IPS-18a (cell line): ENCODE data around the gene WDR82.

Source experiments
- H3K27ac ChIP-seq: one replicate; pipeline ENCODE4 v1.5.1; 2013; ENCODE audit warnings: low read length
- H3K27me3 ChIP-seq: one replicate; pipeline ENCODE4 v1.6.1; 2013; ENCODE audit warnings: mild to moderate bottlenecking, low read length; ENCODE audit not compliant: control insufficient read depth, insufficient read depth
- H3K36me3 ChIP-seq: one replicate; pipeline ENCODE4 v1.6.1; 2013; ENCODE audit warnings: low read depth, low read length; ENCODE audit not compliant: control insufficient read depth
- H3K4me1 ChIP-seq: one replicate; pipeline ENCODE4 v1.6.1; 2013; ENCODE audit warnings: low read depth, low read length; ENCODE audit not compliant: control insufficient read depth
- H3K4me3 ChIP-seq: one replicate; pipeline ENCODE4 v1.5.1; 2013; ENCODE audit warnings: low read length
- H3K9ac ChIP-seq: one replicate; pipeline ENCODE4 v1.6.1; 2013; ENCODE audit warnings: mild to moderate bottlenecking, low read length, moderate library complexity
- H3K9me3 ChIP-seq: one replicate; pipeline ENCODE4 v1.6.1; 2013; ENCODE audit warnings: low read depth, low read length; ENCODE audit not compliant: control insufficient read depth

Gene WDR82

DNA sequence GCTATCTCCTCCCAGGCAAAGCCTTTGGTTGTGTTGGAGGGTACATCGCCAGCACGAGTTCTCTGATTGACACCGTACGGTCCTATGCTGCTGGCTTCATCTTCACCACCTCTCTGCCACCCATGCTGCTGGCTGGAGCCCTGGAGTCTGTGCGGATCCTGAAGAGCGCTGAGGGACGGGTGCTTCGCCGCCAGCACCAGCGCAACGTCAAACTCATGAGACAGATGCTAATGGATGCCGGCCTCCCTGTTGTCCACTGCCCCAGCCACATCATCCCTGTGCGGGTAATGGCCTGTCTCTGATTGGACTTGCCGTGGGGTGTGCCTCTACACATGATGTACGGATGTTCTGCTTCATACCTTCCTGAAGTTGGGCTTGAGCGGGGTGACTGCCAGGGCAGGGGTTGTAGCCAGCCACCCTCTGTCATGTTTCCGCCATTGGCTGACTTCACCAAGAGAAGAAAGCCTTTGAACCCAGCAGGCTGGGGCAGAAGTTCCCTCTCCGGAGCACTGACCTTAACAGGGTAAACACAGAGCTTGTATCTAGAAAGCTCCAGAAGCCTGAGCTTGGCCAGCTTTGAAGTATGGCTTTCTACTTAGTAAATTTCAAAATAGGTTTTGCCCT lies 67.1 kb downstream of the WDR82 start:
- Histone ChIP-seq H3K9ac (no peak overlapping the region), H3K4me1 (no peaks in the 10 kb centered on the region), H3K27me3 (no peaks in the 10 kb centered on the region), H3K9me3 (no peaks in the 10 kb centered on the region), H3K27ac (no peak overlapping the region), H3K4me3 (no peak overlapping the region), H3K36me3 (peaks cover 79% of the 10 kb centered on the region)

DNA sequence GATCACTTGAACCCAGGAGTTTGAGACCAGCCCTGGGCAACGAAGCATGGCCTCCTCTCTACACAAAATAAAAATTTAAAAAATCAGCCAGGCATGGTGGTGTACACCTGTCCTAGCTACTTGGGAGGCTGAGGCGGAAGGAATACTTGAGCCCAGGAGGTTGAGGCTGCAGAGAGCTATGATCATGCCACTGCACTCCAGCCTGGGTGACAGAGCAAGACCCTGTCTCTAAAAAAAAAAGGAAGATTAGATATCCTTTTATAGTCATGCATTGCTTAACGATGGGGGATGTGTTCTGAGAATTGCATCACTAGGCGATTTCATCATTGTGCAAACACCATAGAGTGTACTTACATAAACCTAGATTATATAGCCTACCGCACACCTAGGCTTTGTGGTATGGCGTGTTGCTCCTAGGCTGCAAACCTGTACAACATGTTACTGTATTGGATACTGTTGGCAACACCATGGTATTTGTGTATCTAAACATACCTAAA lies 67.9 kb downstream of the WDR82 start:
- no peak overlapping the region for H3K9ac ChIP-seq
- H3K4me1 ChIP-seq: no peaks in the 10 kb centered on the region
- H3K27me3 ChIP-seq: no peaks in the 10 kb centered on the region
- H3K9me3 ChIP-seq: no peaks in the 10 kb centered on the region
- no peak overlapping the region for H3K4me3 ChIP-seq
- H3K36me3 ChIP-seq: peaks cover 86% of the 10 kb centered on the region
- H3K27ac ChIP-seq: no peak overlapping the region

DNA sequence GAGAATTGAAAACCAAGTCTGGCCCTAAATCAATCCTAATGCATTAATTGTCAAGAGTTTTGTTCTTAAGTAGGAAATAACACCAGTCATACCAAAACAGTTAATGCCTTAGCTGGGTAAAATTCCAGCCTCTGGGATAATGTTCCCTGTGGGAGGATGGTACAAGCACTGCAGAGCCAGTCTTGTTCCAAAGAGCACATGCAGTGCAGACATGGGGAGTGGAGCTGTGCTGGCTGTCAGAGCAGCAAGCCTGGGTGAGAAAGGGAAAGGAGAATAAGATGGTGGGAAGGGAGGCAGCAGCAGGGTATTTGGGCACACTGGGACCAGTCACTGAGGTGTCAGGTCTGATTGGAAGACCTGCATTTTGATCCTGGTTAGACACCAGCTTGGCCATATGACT lies 68.4 kb downstream of the WDR82 start:
- no peak overlapping the region for H3K9ac ChIP-seq
- H3K36me3 ChIP-seq: peaks cover 90% of the 10 kb centered on the region
- no peak overlapping the region for H3K27ac ChIP-seq

DNA sequence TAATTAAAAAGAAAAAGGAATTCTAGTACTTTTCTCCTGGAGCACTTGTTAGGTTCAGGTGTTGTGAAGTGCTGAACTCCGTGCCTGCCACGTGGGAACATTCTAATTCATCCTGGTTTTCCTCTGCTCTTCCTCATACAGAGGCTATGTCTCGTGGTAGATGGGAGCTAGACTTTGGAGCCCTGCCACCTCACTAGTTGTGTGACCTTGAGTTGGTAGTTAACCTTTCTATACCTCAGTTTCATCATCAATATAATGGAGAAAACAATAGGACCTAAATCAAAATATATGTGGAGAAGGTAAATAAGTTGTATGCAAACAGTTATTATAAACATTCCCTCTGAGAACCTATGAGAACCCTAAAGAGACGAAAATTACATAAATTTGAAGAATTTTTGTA lies 69.9 kb downstream of the WDR82 start:
- no peak overlapping the region for H3K4me3 ChIP-seq
- no peaks in the 10 kb centered on the region for H3K9me3 ChIP-seq
- H3K27me3 ChIP-seq: no peaks in the 10 kb centered on the region
- H3K27ac ChIP-seq: no peak overlapping the region
- peaks cover 91% of the 10 kb centered on the region for H3K36me3 ChIP-seq
- no peaks in the 10 kb centered on the region for H3K4me1 ChIP-seq
- H3K9ac ChIP-seq: no peak overlapping the region

More for the DNA sequence above, 68.4 kb downstream of the WDR82 start:
- Histone ChIP-seq H3K4me1 (no peaks in the 10 kb centered on the region), H3K27me3 (no peaks in the 10 kb centered on the region), H3K9me3 (no peaks in the 10 kb centered on the region), H3K4me3 (no peak overlapping the region)

DNA sequence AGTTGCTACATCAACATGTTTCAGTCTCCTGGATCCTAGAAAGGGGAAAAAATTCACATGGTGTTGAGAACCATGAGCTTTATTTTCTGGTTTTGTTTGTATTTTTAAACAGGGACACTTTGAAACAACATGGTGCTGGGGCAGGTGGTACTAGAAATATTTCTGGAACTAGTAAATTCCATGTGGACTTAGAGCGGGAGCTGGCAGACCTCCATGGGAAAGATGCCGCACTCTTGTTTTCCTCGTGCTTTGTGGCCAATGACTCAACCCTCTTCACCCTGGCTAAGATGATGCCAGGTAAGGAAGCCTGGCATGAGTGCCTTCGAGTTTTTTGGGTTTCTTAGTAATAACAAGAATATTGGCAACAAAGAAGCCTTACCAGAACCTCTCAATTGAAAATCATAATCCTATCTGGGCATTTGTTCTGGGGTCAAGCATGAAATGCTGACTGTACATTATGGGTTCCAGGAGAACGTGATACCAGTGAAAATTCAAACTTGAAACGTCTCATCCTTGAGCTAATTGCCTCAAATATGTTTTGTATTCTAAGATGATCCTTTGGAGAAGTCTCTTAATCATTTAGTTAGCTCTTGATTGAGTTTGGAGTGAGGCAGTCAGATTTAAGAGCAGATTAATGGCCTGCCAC lies 72.6 kb downstream of the WDR82 start:
- Histone ChIP-seq H3K36me3 (peaks cover 86% of the 10 kb centered on the region), H3K4me3 (no peak overlapping the region), H3K9me3 (no peaks in the 10 kb centered on the region), H3K27me3 (no peaks in the 10 kb centered on the region), H3K27ac (no peak overlapping the region), H3K4me1 (no peaks in the 10 kb centered on the region), H3K9ac (no peak overlapping the region)
